ENCODE measurements around the gene NUDT17.

Gene NUDT17

GRCh38 chr1:145891587-145892485, 46.4 kb downstream of the NUDT17 start:
- DNase-seq: peak; percentile 49

GRCh38 chr1:145892486-145893087, 47.2 kb downstream of the NUDT17 start:
- DNase-seq: no peak

- DNase-seq: no peak
These were observed 48.1 kb downstream of the NUDT17 start for GRCh38 chr1:145893306-145894055.

GRCh38 chr1:145895471-145895870, 50.0 kb downstream of the NUDT17 start:
- no peak for DNase-seq

GRCh38 chr1:145897969-145898368, 52.5 kb downstream of the NUDT17 start:
- no peak for DNase-seq

Data from activated CD4-positive, alpha-beta T cell treated with anti-CD3 and anti-CD28 coated beads, Interleukin-10, Interleukin-2, amounts not matched to agents 100 ng/mL and 50 ng/mL, durations not matched to agents 16 hours and 8 hours (primary cell).